ENCODE measurements around the gene CCR5AS.

The CCR5AS gene

DNA sequence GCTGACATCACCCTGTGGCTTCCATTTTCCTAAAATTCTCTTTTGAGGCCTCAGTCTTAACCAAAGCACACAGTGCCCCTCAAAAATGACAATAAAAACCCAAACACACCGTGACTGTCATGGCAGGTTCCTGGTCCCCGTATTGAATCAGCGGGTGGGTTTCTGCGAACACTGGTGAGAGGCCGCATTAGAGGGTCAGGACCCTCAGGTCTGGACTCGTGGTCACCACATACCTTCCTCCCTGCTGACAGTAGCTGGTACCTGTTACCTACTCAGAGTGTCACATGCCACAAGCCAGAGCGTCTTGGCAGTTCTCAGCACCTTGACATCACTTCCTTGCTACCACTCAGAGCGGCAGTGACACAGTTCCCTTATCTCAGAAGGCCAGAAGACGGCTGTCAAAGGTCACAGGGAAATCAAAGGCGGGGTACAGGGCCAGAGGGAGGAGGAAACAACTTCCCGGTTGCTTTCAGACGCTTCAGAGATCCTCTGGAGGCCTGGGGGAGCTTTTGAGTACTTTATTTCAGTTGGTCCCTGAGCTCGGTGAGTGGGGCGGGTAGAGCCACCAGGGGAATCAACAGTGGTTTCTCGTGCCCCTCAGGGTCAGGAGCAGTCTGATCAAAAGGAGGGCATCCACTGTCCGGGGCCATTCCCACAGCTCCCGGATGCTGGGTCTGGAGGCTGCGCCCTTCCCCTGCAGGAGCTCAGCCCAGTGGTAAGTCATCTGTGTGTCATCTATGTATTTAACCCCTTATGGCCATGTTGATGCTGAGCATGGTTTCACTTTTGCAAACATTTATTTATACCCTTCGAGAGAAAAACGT lies at the start of gene CCR5AS, which contains the start of gene CCRL2:
CCR5AS (minus strand) TSS at position 279 of the 824 bp plus-strand sequence.
CCRL2 (plus strand) TSS at position 472 of the 824 bp plus-strand sequence. CDS start 821 bp downstream, outside the sequence.
- Mint-ChIP-seq H3K27me3 (ENCODE audit: low read depth) (peaks cover 19% of the 10 kb centered on the region), H3K9me3 (peaks cover 5% of the 10 kb centered on the region), H3K4me3 (peak within 1 kb of the TSS; percentile 85), H3K36me3 (ENCODE audit: low read depth) (peaks cover 1% of the 10 kb centered on the region), H3K27ac (peak within 1 kb of the TSS; percentile 91), H3K4me1 (ENCODE audit: low read depth) (peaks cover 25% of the 10 kb centered on the region)
- DNase-seq (ENCODE audit: low spot score), result peak; percentile 25

DNA sequence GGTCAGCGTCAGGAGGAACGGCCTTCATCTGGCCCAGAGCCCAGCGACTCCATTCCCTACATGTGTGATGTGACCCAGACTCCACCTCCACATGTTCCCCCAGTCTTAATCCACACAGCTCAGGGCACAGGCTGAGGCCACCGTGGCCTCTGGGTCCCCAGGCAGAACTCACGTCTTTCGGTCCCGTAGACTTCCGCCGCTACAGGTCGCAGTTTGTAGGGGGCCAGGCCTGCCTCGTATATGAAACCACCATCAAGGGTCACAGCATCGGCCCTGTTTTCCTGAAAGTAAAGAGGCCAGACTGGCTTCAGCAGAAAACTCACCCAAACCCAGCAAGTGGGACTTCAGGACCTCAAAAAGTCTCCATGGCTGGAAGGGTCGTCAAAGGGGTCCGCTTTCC lies 49.3 kb upstream of the CCR5AS start:
- Mint-ChIP-seq H3K27me3 (ENCODE audit: low read depth) (peaks cover 35% of the 10 kb centered on the region), H3K4me1 (ENCODE audit: low read depth) (no peaks in the 10 kb centered on the region), H3K36me3 (ENCODE audit: low read depth) (no peaks in the 10 kb centered on the region), H3K27ac (no peak overlapping the region), H3K9me3 (no peaks in the 10 kb centered on the region), H3K4me3 (no peak overlapping the region)
- no peak for DNase-seq (ENCODE audit: low spot score)

- Mint-ChIP-seq H3K9me3 (no peaks in the 10 kb centered on the region), H3K36me3 (ENCODE audit: low read depth) (no peaks in the 10 kb centered on the region), H3K4me3 (no peak overlapping the region), H3K4me1 (ENCODE audit: low read depth) (no peaks in the 10 kb centered on the region), H3K27me3 (ENCODE audit: low read depth) (peaks cover 32% of the 10 kb centered on the region), H3K27ac (no peak overlapping the region)
- DNase-seq (ENCODE audit: low spot score), result no peak
Observed at GRCh38 chr3:46455231-46456115, 48.6 kb upstream of the CCR5AS start.

- H3K27me3 Mint-ChIP-seq (ENCODE audit: low read depth), result peaks cover 28% of the 10 kb centered on the region
- no peaks in the 10 kb centered on the region for H3K4me1 Mint-ChIP-seq (ENCODE audit: low read depth)
- H3K9me3 Mint-ChIP-seq, result no peaks in the 10 kb centered on the region
- H3K27ac Mint-ChIP-seq, result no peak overlapping the region
- no peaks in the 10 kb centered on the region for H3K36me3 Mint-ChIP-seq (ENCODE audit: low read depth)
- H3K4me3 Mint-ChIP-seq, result no peak overlapping the region
- DNase-seq (ENCODE audit: low spot score), result no peak
Observed at GRCh38 chr3:46454606-46455005, 47.7 kb upstream of the CCR5AS start.

GRCh38 chr3:46454209-46454595 lies 47.3 kb upstream of the CCR5AS start:
- no peak overlapping the region for H3K4me3 Mint-ChIP-seq
- no peak for DNase-seq (ENCODE audit: low spot score)
- H3K36me3 Mint-ChIP-seq (ENCODE audit: low read depth), result no peaks in the 10 kb centered on the region
- H3K27ac Mint-ChIP-seq, result no peak overlapping the region
- peaks cover 23% of the 10 kb centered on the region for H3K27me3 Mint-ChIP-seq (ENCODE audit: low read depth)
- H3K9me3 Mint-ChIP-seq, result no peaks in the 10 kb centered on the region
- H3K4me1 Mint-ChIP-seq (ENCODE audit: low read depth), result no peaks in the 10 kb centered on the region

GRCh38 chr3:46453526-46454208 lies 46.8 kb upstream of the CCR5AS start:
- no peaks in the 10 kb centered on the region for H3K9me3 Mint-ChIP-seq
- no peak overlapping the region for H3K4me3 Mint-ChIP-seq
- H3K4me1 Mint-ChIP-seq (ENCODE audit: low read depth), result no peaks in the 10 kb centered on the region
- H3K27ac Mint-ChIP-seq, result no peak overlapping the region
- peaks cover 22% of the 10 kb centered on the region for H3K27me3 Mint-ChIP-seq (ENCODE audit: low read depth)
- no peak for DNase-seq (ENCODE audit: low spot score)
- no peaks in the 10 kb centered on the region for H3K36me3 Mint-ChIP-seq (ENCODE audit: low read depth)

DNA sequence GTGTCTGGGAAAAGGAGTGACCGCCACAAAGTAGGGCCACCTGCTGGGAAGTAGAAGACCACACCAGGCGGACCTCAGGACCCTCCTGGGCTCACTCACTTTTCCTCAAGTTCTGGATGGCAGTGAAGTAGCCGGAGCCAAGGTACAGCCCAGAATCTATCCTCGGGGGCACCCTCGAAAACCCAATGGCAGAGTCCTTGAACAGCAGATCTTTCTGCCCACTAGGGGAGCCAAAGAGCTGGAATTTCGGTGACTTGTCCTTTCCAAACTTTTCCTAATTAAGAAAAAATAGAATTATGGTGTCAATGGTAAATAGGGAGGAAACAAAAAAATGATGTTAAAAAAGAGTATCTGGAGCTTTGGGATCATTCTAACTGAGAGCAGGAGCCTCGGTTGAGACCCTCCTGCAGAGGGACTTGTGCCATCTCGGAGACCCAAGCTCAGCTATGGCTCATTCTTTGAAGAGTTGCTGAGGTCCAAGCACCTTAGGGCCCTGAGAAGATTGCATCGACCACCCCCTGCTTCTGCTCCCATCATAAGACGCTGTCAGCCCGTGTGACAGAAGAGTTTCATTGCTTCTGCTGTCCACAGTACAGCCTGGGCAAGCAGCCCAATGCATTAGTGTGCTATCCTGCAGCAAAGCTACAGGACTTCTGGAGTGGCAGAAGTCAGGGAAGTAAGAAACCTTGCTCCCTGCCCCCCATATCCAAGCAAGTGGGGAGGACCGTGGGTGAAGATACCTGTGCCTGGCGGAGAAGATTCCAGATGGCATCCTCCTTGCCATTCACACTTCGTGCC lies 43.1 kb upstream of the CCR5AS start:
- Mint-ChIP-seq H3K27ac (no peak overlapping the region), H3K4me1 (ENCODE audit: low read depth) (no peaks in the 10 kb centered on the region), H3K36me3 (ENCODE audit: low read depth) (no peaks in the 10 kb centered on the region), H3K4me3 (no peak overlapping the region), H3K27me3 (ENCODE audit: low read depth) (peaks cover 25% of the 10 kb centered on the region), H3K9me3 (no peaks in the 10 kb centered on the region)
- DNase-seq (ENCODE audit: low spot score), result no peak

DNA sequence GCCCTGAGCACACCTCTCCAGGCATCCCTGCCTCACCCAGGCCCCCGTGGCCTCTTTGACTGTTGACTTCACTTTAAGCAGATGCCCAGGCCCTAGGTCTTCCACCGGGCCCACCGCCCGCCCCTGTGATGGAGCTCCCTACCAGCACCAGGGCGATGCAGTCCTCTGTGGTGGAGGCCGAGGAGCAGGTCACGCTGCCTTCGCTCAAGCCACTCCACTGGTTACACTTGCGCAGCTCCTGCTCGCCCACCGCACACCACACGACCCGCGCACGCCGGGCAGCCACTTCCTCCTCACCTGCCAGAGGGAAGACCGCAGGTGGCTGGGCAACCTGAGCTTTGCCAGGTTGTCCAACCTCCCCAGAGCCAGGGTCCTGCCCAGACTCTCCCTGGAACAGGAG lies 41.9 kb upstream of the CCR5AS start:
- Mint-ChIP-seq H3K4me3 (no peak overlapping the region), H3K9me3 (no peaks in the 10 kb centered on the region), H3K27ac (no peak overlapping the region), H3K4me1 (ENCODE audit: low read depth) (peaks cover 4% of the 10 kb centered on the region), H3K36me3 (ENCODE audit: low read depth) (no peaks in the 10 kb centered on the region), H3K27me3 (ENCODE audit: low read depth) (peaks cover 21% of the 10 kb centered on the region)
- DNase-seq (ENCODE audit: low spot score), result no peak

DNA sequence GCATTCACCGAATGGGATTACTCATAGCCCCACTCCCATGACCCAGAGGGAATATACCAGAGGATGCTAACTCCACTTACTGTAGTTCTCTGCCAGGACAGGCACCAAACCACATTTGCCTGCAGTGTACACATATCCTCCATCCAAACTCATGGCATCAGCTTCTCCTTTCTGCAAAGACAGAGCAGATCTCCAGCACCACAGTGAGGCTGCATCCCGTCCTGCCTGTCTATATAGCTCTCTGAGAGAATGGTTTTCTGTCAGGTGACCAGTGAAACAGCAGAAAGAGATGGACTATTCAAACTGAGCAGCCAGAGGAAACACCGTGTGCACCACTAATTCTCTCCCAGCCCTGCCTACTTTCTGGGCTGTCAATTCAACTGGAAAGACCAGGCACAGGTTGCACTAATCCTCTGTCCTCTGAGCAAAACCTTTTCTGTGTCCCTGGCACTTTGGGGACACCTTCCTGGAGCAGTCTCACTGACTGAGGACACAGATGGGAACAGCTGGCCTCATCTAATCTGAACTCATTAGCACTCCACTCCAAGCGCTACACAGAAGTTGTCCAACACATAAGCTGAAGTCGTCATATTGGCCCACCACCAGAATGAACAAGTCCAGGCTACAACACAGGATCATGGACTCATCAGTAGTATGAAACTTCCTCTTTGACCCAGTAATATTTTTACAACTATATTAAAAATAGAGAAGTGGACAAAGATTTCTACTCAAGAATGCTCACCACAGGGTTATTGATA lies 40.5 kb upstream of the CCR5AS start:
- Mint-ChIP-seq H3K27me3 (ENCODE audit: low read depth) (peaks cover 9% of the 10 kb centered on the region), H3K36me3 (ENCODE audit: low read depth) (no peaks in the 10 kb centered on the region), H3K9me3 (no peaks in the 10 kb centered on the region), H3K4me1 (ENCODE audit: low read depth) (peaks cover 4% of the 10 kb centered on the region), H3K4me3 (no peak overlapping the region), H3K27ac (no peak overlapping the region)
- no peak for DNase-seq (ENCODE audit: low spot score)

DNA sequence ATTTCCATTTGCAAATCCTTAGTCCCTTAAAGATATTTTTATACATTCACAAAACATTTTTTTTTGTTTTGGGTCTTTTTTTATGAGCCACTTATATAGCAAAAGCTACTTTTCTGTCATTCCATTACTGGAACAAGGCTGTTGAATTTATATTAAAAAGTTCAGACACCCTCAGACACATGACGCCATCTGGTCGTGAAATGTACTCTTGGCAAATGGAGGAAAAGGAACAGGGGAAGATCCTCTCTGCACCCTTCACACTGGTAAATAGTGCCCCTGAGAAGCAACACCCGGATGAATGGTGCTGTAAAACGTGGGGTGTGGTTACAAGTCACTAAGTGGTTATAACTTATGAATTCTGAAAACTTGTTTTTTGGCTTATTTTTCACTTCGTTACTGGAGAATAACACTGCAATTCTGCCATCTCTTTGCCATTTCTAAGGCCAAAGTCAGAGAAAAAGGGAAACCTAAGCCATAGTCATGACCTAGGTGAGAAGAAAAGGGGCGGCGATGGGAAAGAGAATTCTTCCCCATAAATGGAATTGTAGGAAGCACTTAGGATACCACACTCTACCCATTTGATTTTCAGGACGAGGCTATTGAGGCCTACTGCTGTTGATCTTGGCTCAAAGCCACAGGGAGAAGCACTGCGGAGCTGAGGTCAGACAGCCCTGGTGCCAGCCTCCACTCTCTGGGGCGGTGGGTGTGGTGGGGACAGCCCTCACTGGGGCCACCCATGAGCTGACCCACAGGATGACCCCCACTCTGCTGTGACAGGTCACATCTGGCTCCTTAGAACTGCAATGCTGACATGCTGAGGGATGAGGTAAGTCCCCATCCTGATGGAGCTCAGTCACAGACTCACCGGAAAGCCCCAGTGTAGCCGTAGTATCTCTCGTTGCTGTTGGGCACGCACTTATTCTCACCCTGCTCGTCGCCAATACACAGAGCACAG lies 36.0 kb upstream of the CCR5AS start:
- no peak for DNase-seq (ENCODE audit: low spot score)
- Mint-ChIP-seq H3K9me3 (no peaks in the 10 kb centered on the region), H3K36me3 (ENCODE audit: low read depth) (no peaks in the 10 kb centered on the region), H3K4me3 (no peak overlapping the region), H3K27ac (no peak overlapping the region), H3K27me3 (ENCODE audit: low read depth) (peaks cover 10% of the 10 kb centered on the region), H3K4me1 (ENCODE audit: low read depth) (peaks cover 25% of the 10 kb centered on the region)

DNA sequence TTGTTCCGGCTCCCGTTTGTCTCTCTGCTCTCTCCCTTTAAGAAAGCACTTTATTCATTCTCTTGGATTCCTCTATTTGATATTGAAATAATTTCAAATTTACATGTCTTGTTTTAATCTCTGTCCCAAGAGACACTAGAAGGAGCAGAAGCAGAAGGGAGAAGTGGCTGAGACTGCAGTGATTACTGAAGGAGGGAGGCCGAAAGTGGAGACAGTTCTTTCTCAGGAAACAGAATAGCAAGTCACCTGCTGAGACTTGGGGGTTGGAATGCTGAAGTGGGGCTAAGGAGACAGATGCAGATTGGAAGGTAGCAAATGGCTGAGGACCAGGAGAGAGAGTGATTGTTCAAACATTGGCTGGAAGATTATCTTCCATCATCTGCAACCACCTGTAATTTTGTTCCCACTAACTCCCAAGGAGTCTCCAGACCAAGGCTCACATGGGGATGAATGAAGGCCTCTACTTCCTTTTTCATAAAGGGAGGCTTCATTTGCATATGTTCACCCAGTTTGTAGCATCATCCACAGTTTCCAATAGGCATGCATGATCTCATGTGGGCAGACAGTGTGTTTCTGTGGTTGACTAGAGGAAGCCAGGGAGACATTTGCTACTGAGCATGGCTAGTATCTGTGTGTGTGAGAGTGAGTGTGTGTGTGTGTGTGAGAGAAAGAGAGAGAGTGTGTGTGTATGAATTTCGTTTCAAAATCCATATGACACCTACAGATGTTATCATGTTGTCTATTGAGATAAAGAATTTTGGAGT lies 33.8 kb upstream of the CCR5AS start:
- H3K36me3 Mint-ChIP-seq (ENCODE audit: low read depth), result no peaks in the 10 kb centered on the region
- no peaks in the 10 kb centered on the region for H3K9me3 Mint-ChIP-seq
- peak; percentile 45 for DNase-seq (ENCODE audit: low spot score)
- H3K27me3 Mint-ChIP-seq (ENCODE audit: low read depth), result peaks cover 9% of the 10 kb centered on the region
- no peak overlapping the region for H3K27ac Mint-ChIP-seq
- peaks cover 25% of the 10 kb centered on the region for H3K4me1 Mint-ChIP-seq (ENCODE audit: low read depth)
- peak overlapping the region; percentile 7 for H3K4me3 Mint-ChIP-seq

All from T-helper 2 cell treated with Interferon-gamma antibody and Interleukin-4, amounts not matched to agents 5 μg/mL and 100 μg/mL, for 36 hours (primary cell).